ENCODE measurements around the gene PATE1. TPM values are rescaled to one million over a fixed set of nuclear protein-coding genes. Genes with fewer than 3 reads are reported as not detected.

The PATE1 gene
- total RNA-seq, 2 experiments from 2014 or later: not detected

- Histone ChIP-seq H3K4me1 (ENCODE audit: insufficient read depth, low read length) (no peaks in the 10 kb centered on the region), H3K4me3 (ENCODE audit: low read length) (no peak within 1 kb of the TSS), H3K27ac (ENCODE audit: low read depth in 1 of 2, low read length in 2 of 2) (no peak within 1 kb of the TSS), H3K27me3 (ENCODE audit: control insufficient read depth in 1 of 2, insufficient read depth in 2 of 2, low read length in 2 of 2) (peaks cover 0 to 8% of the 10 kb centered on the region in 2 experiments), H3K9me3 (ENCODE audit: control insufficient read depth in 1 of 2, insufficient read depth in 1 of 2, low read length in 2 of 2) (no peaks in the 10 kb centered on the region), H3K36me3 (ENCODE audit: insufficient read depth, low read length) (no peaks in the 10 kb centered on the region)
- Mint-ChIP-seq H3K36me3 (ENCODE audit: low read depth) (no peaks in the 10 kb centered on the region), H3K4me1 (ENCODE audit: low read depth) (no peaks in the 10 kb centered on the region), H3K9me3 (no peaks in the 10 kb centered on the region), H3K27ac (no peak within 1 kb of the TSS), H3K4me3 (no peak within 1 kb of the TSS), H3K27me3 (peaks cover 31% of the 10 kb centered on the region)
- ATAC-seq (ENCODE audit: poor library complexity) (no peak), DNase-seq (no peak)
- no peak for TF ChIP-seq CTCF (IDR thresholded peaks at IDR 0.05)
- POLR2A ChIA-PET: no interaction called here
- intact Hi-C loops (cut with DNase I, micrococcal nuclease): no loop called here
- CTCF ChIA-PET: no interaction called here
These were observed 32.6 kb downstream of the PATE1 start, which contains the start of gene PATE2 for GRCh38 chr11:125778728-125779127. PATE2 (minus strand) TSS chr11:125778828; CDS start chr11:125778773, 55 bp downstream.

GRCh38 chr11:125784678-125785077, 38.6 kb downstream of the PATE1 start:
- intact Hi-C loops (cut with DNase I, micrococcal nuclease): no loop called here
- H3K4me1 Mint-ChIP-seq (ENCODE audit: low read depth): no peaks in the 10 kb centered on the region
- H3K36me3 Mint-ChIP-seq (ENCODE audit: low read depth): no peaks in the 10 kb centered on the region
- no peaks in the 10 kb centered on the region for H3K4me1 ChIP-seq (ENCODE audit: insufficient read depth, low read length)
- TF ChIP-seq CTCF (IDR thresholded peaks at IDR 0.05): no peak
- ATAC-seq (ENCODE audit: poor library complexity): no peak
- peaks cover 0 to 2% of the 10 kb centered on the region in 2 experiments for H3K27me3 ChIP-seq (ENCODE audit: control insufficient read depth in 1 of 2, insufficient read depth in 2 of 2, low read length in 2 of 2)
- H3K27me3 Mint-ChIP-seq: peaks cover 13% of the 10 kb centered on the region
- H3K27ac ChIP-seq (ENCODE audit: low read depth in 1 of 2, low read length in 2 of 2): no peak overlapping the region
- H3K27ac Mint-ChIP-seq: no peak overlapping the region
- no peak overlapping the region for H3K4me3 Mint-ChIP-seq
- CTCF ChIA-PET: no interaction called here
- POLR2A ChIA-PET: no interaction called here
- H3K9me3 ChIP-seq (ENCODE audit: control insufficient read depth in 1 of 2, insufficient read depth in 1 of 2, low read length in 2 of 2): no peaks in the 10 kb centered on the region
- H3K9me3 Mint-ChIP-seq: no peaks in the 10 kb centered on the region
- no peak overlapping the region for H3K4me3 ChIP-seq (ENCODE audit: low read length)
- DNase-seq: no peak
- H3K36me3 ChIP-seq (ENCODE audit: insufficient read depth, low read length): no peaks in the 10 kb centered on the region

GRCh38 chr11:125787827-125788226, 41.7 kb downstream of the PATE1 start, which contains the start of gene PATE3:
PATE3 (plus strand) TSS chr11:125788127; CDS start chr11:125788152, 25 bp downstream.
- Mint-ChIP-seq H3K4me3 (no peak within 1 kb of the TSS), H3K4me1 (ENCODE audit: low read depth) (no peaks in the 10 kb centered on the region), H3K36me3 (ENCODE audit: low read depth) (no peaks in the 10 kb centered on the region), H3K27me3 (no peaks in the 10 kb centered on the region), H3K27ac (no peak within 1 kb of the TSS), H3K9me3 (no peaks in the 10 kb centered on the region)
- ATAC-seq (ENCODE audit: poor library complexity) (no peak), DNase-seq (no peak)
- no peak for TF ChIP-seq CTCF (IDR thresholded peaks at IDR 0.05)
- H3K4me3 ChIP-seq (ENCODE audit: low read length): no peak within 1 kb of the TSS
- ChIA-PET POLR2A (no interaction called here), CTCF (no interaction called here)
- H3K9me3 ChIP-seq (ENCODE audit: control insufficient read depth in 1 of 2, insufficient read depth in 1 of 2, low read length in 2 of 2): no peaks in the 10 kb centered on the region
- H3K27ac ChIP-seq (ENCODE audit: low read depth in 1 of 2, low read length in 2 of 2): no peak within 1 kb of the TSS
- intact Hi-C loops (cut with DNase I, micrococcal nuclease): no loop called here
- no peaks in the 10 kb centered on the region for H3K36me3 ChIP-seq (ENCODE audit: insufficient read depth, low read length)
- H3K4me1 ChIP-seq (ENCODE audit: insufficient read depth, low read length): no peaks in the 10 kb centered on the region
- H3K27me3 ChIP-seq (ENCODE audit: control insufficient read depth in 1 of 2, insufficient read depth in 2 of 2, low read length in 2 of 2): no peaks in the 10 kb centered on the region

Measured in CD4-positive, alpha-beta T cell (primary cell).